ENCODE measurements around the gene KIF16B.

KIF16B gene

GRCh38 chr20:16393836-16394235 lies 179.4 kb downstream of the KIF16B start:
- no peak for DNase-seq (ENCODE audit: low read depth)

- no peak for DNase-seq (ENCODE audit: low read depth)
These were observed 180.0 kb downstream of the KIF16B start for GRCh38 chr20:16393297-16393696.

- no peak for DNase-seq (ENCODE audit: low read depth)
These were observed 180.9 kb downstream of the KIF16B start for GRCh38 chr20:16392346-16392745.

GRCh38 chr20:16390991-16391390 lies 182.3 kb downstream of the KIF16B start:
- DNase-seq (ENCODE audit: low read depth) = no peak

- no peak for DNase-seq (ENCODE audit: low read depth)
These were observed 184.5 kb downstream of the KIF16B start for GRCh38 chr20:16388731-16389130.

GRCh38 chr20:16387666-16388065 lies 185.6 kb downstream of the KIF16B start:
- DNase-seq (ENCODE audit: low read depth) = no peak

GRCh38 chr20:16385891-16386290 lies 187.4 kb downstream of the KIF16B start:
- DNase-seq (ENCODE audit: low read depth) = no peak

GRCh38 chr20:16385462-16385861 lies 187.8 kb downstream of the KIF16B start:
- DNase-seq (ENCODE audit: low read depth) = no peak

GRCh38 chr20:16381444-16381843 lies 191.8 kb downstream of the KIF16B start:
- DNase-seq (ENCODE audit: low read depth) = no peak

- no peak for DNase-seq (ENCODE audit: low read depth)
These were observed 194.4 kb downstream of the KIF16B start for GRCh38 chr20:16378712-16379370.

GRCh38 chr20:16378122-16378521 lies 195.1 kb downstream of the KIF16B start:
- DNase-seq (ENCODE audit: low read depth) = no peak

GRCh38 chr20:16369441-16369840 lies 203.8 kb downstream of the KIF16B start:
- DNase-seq (ENCODE audit: low read depth) = no peak

- no peak for DNase-seq (ENCODE audit: low read depth)
These were observed 204.5 kb downstream of the KIF16B start for GRCh38 chr20:16368645-16369292.

GRCh38 chr20:16367948-16368560 lies 205.2 kb downstream of the KIF16B start:
- DNase-seq (ENCODE audit: low read depth) = no peak

- DNase-seq (ENCODE audit: low read depth) = no peak
These were observed 206.7 kb downstream of the KIF16B start for GRCh38 chr20:16366529-16366928.

- no peak for DNase-seq (ENCODE audit: low read depth)
These were observed 208.9 kb downstream of the KIF16B start for GRCh38 chr20:16364320-16364687.

GRCh38 chr20:16363506-16364319 lies 209.5 kb downstream of the KIF16B start:
- DNase-seq (ENCODE audit: low read depth) = no peak

- no peak for DNase-seq (ENCODE audit: low read depth)
These were observed 210.6 kb downstream of the KIF16B start for GRCh38 chr20:16362642-16363041.

- DNase-seq (ENCODE audit: low read depth) = no peak
These were observed 212.6 kb downstream of the KIF16B start for GRCh38 chr20:16360668-16361067.

GRCh38 chr20:16353417-16353781 lies 219.8 kb downstream of the KIF16B start:
- DNase-seq (ENCODE audit: low read depth) = no peak

GRCh38 chr20:16352751-16353416 lies 220.4 kb downstream of the KIF16B start:
- no peak for DNase-seq (ENCODE audit: low read depth)

- no peak for DNase-seq (ENCODE audit: low read depth)
These were observed 220.9 kb downstream of the KIF16B start for GRCh38 chr20:16352321-16352720.
